Occipital lobe (tissue), 2 donors: ENCODE data around the gene ZNF326. TPM values are rescaled to one million over a fixed set of nuclear protein-coding genes. Genes with fewer than 3 reads are reported as not detected.
"Not testable (repeated sequence)": the region's sequence is repeated elsewhere in the genome, so short reads cannot be mapped to it uniquely, and the experiment has no call there.

Experiments
- DNase-seq: peaks from one replicate; lab custom pipeline; 2025; lab: John Stamatoyannopoulos, UW
- total RNA-seq: library from RNA; depleted of rRNA; stranded (reverse); fragments of >200 nt; gene quantifications from one replicate; pipeline ENCODE4 v1.2.3, GENCODE V29; 2014

ZNF326 gene
- total RNA-seq, 1 donor from 2014 or later: 34.0 TPM

- DNase-seq: no peak
Measured at GRCh38 chr1:89965193-89965768, 29.6 kb upstream of the ZNF326 start.

GRCh38 chr1:89966656-89967055, 28.3 kb upstream of the ZNF326 start:
- no peak for DNase-seq

GRCh38 chr1:89971600-89971999, 23.3 kb upstream of the ZNF326 start:
- no peak for DNase-seq

GRCh38 chr1:89972024-89972423, 22.9 kb upstream of the ZNF326 start:
- no peak for DNase-seq

GRCh38 chr1:89973471-89974127, 21.3 kb upstream of the ZNF326 start:
- DNase-seq: no peak

GRCh38 chr1:89974256-89974655, 20.7 kb upstream of the ZNF326 start:
- DNase-seq: no peak

- no peak for DNase-seq
Measured at GRCh38 chr1:89974696-89975470, 20.0 kb upstream of the ZNF326 start.

GRCh38 chr1:89975540-89976125, 19.3 kb upstream of the ZNF326 start:
- no peak for DNase-seq

- DNase-seq: no peak
Measured at GRCh38 chr1:89978755-89979154, 16.2 kb upstream of the ZNF326 start.

GRCh38 chr1:89980605-89981004, 14.3 kb upstream of the ZNF326 start:
- no peak for DNase-seq

GRCh38 chr1:89982846-89983245, 12.1 kb upstream of the ZNF326 start:
- not testable (repeated sequence) for DNase-seq

- DNase-seq: not testable (repeated sequence)
Measured at GRCh38 chr1:89984564-89985116, 10.3 kb upstream of the ZNF326 start.

- no peak for DNase-seq
Measured at GRCh38 chr1:89986020-89986419, 8.9 kb upstream of the ZNF326 start.

- DNase-seq: peak; percentile 16
Measured at GRCh38 chr1:89987159-89987819, 7.6 kb upstream of the ZNF326 start.

GRCh38 chr1:89989099-89989498, 5.8 kb upstream of the ZNF326 start:
- DNase-seq: no peak

- no peak for DNase-seq
Measured at GRCh38 chr1:89989799-89990198, 5.1 kb upstream of the ZNF326 start.

- DNase-seq: no peak
Measured at GRCh38 chr1:89990976-89991831, 3.7 kb upstream of the ZNF326 start.

- no peak for DNase-seq
Measured at GRCh38 chr1:89993541-89993940, 1.4 kb upstream of the ZNF326 start.

GRCh38 chr1:89994231-89994804, 592 bp upstream of the ZNF326 start:
- no peak for DNase-seq
